Measurements from ENCODE around the gene CHDH. TPM values are rescaled to one million over a fixed set of nuclear protein-coding genes. Genes with fewer than 3 reads are reported as not detected.

Gene CHDH
- total RNA-seq, 2 experiments from 2014 or later: 0.03 to 2.3 TPM

- no peak overlapping the region for H3K4me3 ChIP-seq (ENCODE audit: low read depth, low read length, poor library complexity, severe bottlenecking)
- H3K9me2 ChIP-seq (ENCODE audit: insufficient read depth, low read length): no peaks in the 10 kb centered on the region
- no peak overlapping the region for H3K4me2 ChIP-seq (ENCODE audit: low read length)
- ChIA-PET POLR2A (no interaction called here), CTCF (ENCODE audit: unreplicated experiment) (no interaction called here)
- intact Hi-C loops (cut with micrococcal nuclease; ENCODE audit: unreplicated experiment): no loop called here
- no peak overlapping the region for H2AFZ ChIP-seq (ENCODE audit: low read length)
- no peaks in the 10 kb centered on the region for H3K79me2 ChIP-seq (ENCODE audit: insufficient read depth, low read depth, low read length)
- no peaks in the 10 kb centered on the region for H3K36me3 ChIP-seq (ENCODE audit: insufficient read depth, low read length)
- no peaks in the 10 kb centered on the region for H3K9me3 ChIP-seq (ENCODE audit: low read length)
- H3K4me1 ChIP-seq (ENCODE audit: insufficient read depth, low read length, poor library complexity, severe bottlenecking): no peaks in the 10 kb centered on the region
- H4K20me1 ChIP-seq (ENCODE audit: insufficient read depth, low read length): no peaks in the 10 kb centered on the region
- TF ChIP-seq CTCF (conservative IDR thresholded peaks at IDR 0.05; ENCODE audit: low read length) (no peak), EZH2phosphoT487 (IDR thresholded peaks at IDR 0.05; ENCODE audit: borderline replicate concordance, low read depth, low read length) (no peak)
- no peak overlapping the region for H3K27ac ChIP-seq (ENCODE audit: low read depth, low read length, poor library complexity, severe bottlenecking)
- no peak for DNase-seq (ENCODE audit: low spot score)
- no TSS peak for BruUV-seq (replicated peaks)
These were observed 73.2 kb downstream of the CHDH start for GRCh38 chr3:53773021-53773436.

- no peak for TF ChIP-seq EZH2phosphoT487 (IDR thresholded peaks at IDR 0.05; ENCODE audit: borderline replicate concordance, low read depth, low read length)
- TF ChIP-seq CTCF (conservative IDR thresholded peaks at IDR 0.05; ENCODE audit: low read length): no peak
- Histone ChIP-seq H3K9me3 (ENCODE audit: low read length) (no peaks in the 10 kb centered on the region), H2AFZ (ENCODE audit: low read length) (no peak overlapping the region), H3K4me1 (ENCODE audit: insufficient read depth, low read length, poor library complexity, severe bottlenecking) (no peaks in the 10 kb centered on the region), H3K4me3 (ENCODE audit: low read depth, low read length, poor library complexity, severe bottlenecking) (no peak overlapping the region), H3K36me3 (ENCODE audit: insufficient read depth, low read length) (no peaks in the 10 kb centered on the region), H3K27ac (ENCODE audit: low read depth, low read length, poor library complexity, severe bottlenecking) (no peak overlapping the region), H4K20me1 (ENCODE audit: insufficient read depth, low read length) (no peaks in the 10 kb centered on the region), H3K79me2 (ENCODE audit: insufficient read depth, low read depth, low read length) (no peaks in the 10 kb centered on the region), H3K9me2 (ENCODE audit: insufficient read depth, low read length) (no peaks in the 10 kb centered on the region), H3K4me2 (ENCODE audit: low read length) (no peak overlapping the region)
- POLR2A ChIA-PET: no interaction called here
- BruUV-seq (replicated peaks): no TSS peak
- DNase-seq (ENCODE audit: low spot score): no peak
- intact Hi-C loops (cut with micrococcal nuclease; ENCODE audit: unreplicated experiment): no loop called here
- CTCF ChIA-PET (ENCODE audit: unreplicated experiment): no interaction called here
These were observed 73.7 kb downstream of the CHDH start for GRCh38 chr3:53772562-53772961.

- H4K20me1 ChIP-seq (ENCODE audit: insufficient read depth, low read length): no peaks in the 10 kb centered on the region
- no TSS peak for BruUV-seq (replicated peaks)
- ChIA-PET POLR2A (interaction anchor here (0.5 to 1.7 kb wide), 4 partner anchors 12 to 956 kb away, joined by 3 to 9 read pairs (median 5); no protein-coding TSS in a partner anchor), CTCF (ENCODE audit: unreplicated experiment) (no interaction called here)
- no peaks in the 10 kb centered on the region for H3K36me3 ChIP-seq (ENCODE audit: insufficient read depth, low read length)
- intact Hi-C loops (cut with micrococcal nuclease; ENCODE audit: unreplicated experiment): no loop called here
- no peak for TF ChIP-seq CTCF (conservative IDR thresholded peaks at IDR 0.05; ENCODE audit: low read length)
- TF ChIP-seq EZH2phosphoT487 (IDR thresholded peaks at IDR 0.05; ENCODE audit: borderline replicate concordance, low read depth, low read length): no peak
- no peak overlapping the region for H3K4me3 ChIP-seq (ENCODE audit: low read depth, low read length, poor library complexity, severe bottlenecking)
- H3K9me3 ChIP-seq (ENCODE audit: low read length): no peaks in the 10 kb centered on the region
- no peak overlapping the region for H2AFZ ChIP-seq (ENCODE audit: low read length)
- H3K4me2 ChIP-seq (ENCODE audit: low read length): no peak overlapping the region
- H3K79me2 ChIP-seq (ENCODE audit: insufficient read depth, low read depth, low read length): no peaks in the 10 kb centered on the region
- H3K9me2 ChIP-seq (ENCODE audit: insufficient read depth, low read length): no peaks in the 10 kb centered on the region
- no peak for DNase-seq (ENCODE audit: low spot score)
- H3K4me1 ChIP-seq (ENCODE audit: insufficient read depth, low read length, poor library complexity, severe bottlenecking): no peaks in the 10 kb centered on the region
- no peak overlapping the region for H3K27ac ChIP-seq (ENCODE audit: low read depth, low read length, poor library complexity, severe bottlenecking)
These were observed 77.5 kb downstream of the CHDH start for GRCh38 chr3:53768478-53769459.
